Activated T-helper 2 cell treated with anti-CD3 and anti-CD28 coated beads, Interferon-gamma antibody, Interleukin-2, Interleukin-4, amounts not matched to agents 10 μg/mL and 5 μg/mL and 100 μg/mL, durations not matched to agents 14 hours and 24 hours and 36 hours (primary cell): ENCODE measurements around the gene WDPCP. TPM values are rescaled to one million over a fixed set of nuclear protein-coding genes. Genes with fewer than 3 reads are reported as not detected.
A peak's percentile ranks its signal among the peaks of the same experiment; 100 is the strongest.
"Not testable (repeated sequence)": the region's sequence is repeated elsewhere in the genome, so short reads cannot be mapped to it uniquely, and the experiment has no call there.

ENCODE experiments used
- DNase-seq: peaks from one replicate; pipeline ENCODE4 v3.0.0; 2021; ENCODE audit warnings: low spot score
- H3K27ac Mint-ChIP-seq: one replicate; pipeline ENCODE4 v1.8.0; 2021; ENCODE audit warnings: mixed read lengths
- H3K27me3 Mint-ChIP-seq: one replicate; pipeline ENCODE4 v1.8.0; 2021; ENCODE audit warnings: low read depth, mixed read lengths
- H3K36me3 Mint-ChIP-seq: one replicate; pipeline ENCODE4 v1.8.0; 2021; ENCODE audit warnings: low read depth, mixed read lengths
- H3K4me1 Mint-ChIP-seq: one replicate; pipeline ENCODE4 v1.8.0; 2021; ENCODE audit warnings: low read depth, mixed read lengths
- H3K4me3 Mint-ChIP-seq: one replicate; pipeline ENCODE4 v1.8.0; 2021; ENCODE audit warnings: low read depth, mild to moderate bottlenecking, moderate library complexity, mixed read lengths
- H3K9me3 Mint-ChIP-seq: one replicate; pipeline ENCODE4 v1.8.0; 2021; ENCODE audit warnings: mixed read lengths
- intact Hi-C: fragments of 100-400 bp; cut with micrococcal nuclease; formaldehyde crosslinking; loops from one replicate; pipeline ENCODE4 v1.15.1; 2023
- total RNA-seq: library from RNA; stranded (reverse); gene quantifications from 2 replicates; pipeline ENCODE4 v1.2.3, GENCODE V29; 2022

Gene WDPCP
- total RNA-seq, 1 donor from 2014 or later = 6.1 TPM

- H3K4me3 Mint-ChIP-seq = no peak overlapping the region
- H3K27me3 Mint-ChIP-seq = peaks cover 16% of the 10 kb centered on the region
- peaks cover 6% of the 10 kb centered on the region for H3K4me1 Mint-ChIP-seq
- intact Hi-C loops = no loop called here
- DNase-seq = no peak
- no peaks in the 10 kb centered on the region for H3K9me3 Mint-ChIP-seq
- H3K36me3 Mint-ChIP-seq = peaks cover 20% of the 10 kb centered on the region
- no peak overlapping the region for H3K27ac Mint-ChIP-seq
These were observed 22.2 kb upstream of the WDPCP start for GRCh38 chr2:63610525-63610924.

GRCh38 chr2:63608865-63609264 is 20.6 kb upstream of the WDPCP start:
- DNase-seq, H3K4me1 Mint-ChIP-seq, H3K27ac Mint-ChIP-seq, H3K9me3 Mint-ChIP-seq, H3K27me3 Mint-ChIP-seq, intact Hi-C loops, H3K4me3 Mint-ChIP-seq: not testable (repeated sequence)
- H3K36me3 Mint-ChIP-seq = peaks cover 31% of the 10 kb centered on the region

- no peak for DNase-seq
- intact Hi-C loops = no loop called here
- no peak overlapping the region for H3K4me3 Mint-ChIP-seq
- peaks cover 4% of the 10 kb centered on the region for H3K4me1 Mint-ChIP-seq
- H3K27me3 Mint-ChIP-seq = no peaks in the 10 kb centered on the region
- H3K9me3 Mint-ChIP-seq = no peaks in the 10 kb centered on the region
- H3K36me3 Mint-ChIP-seq = peaks cover 57% of the 10 kb centered on the region
- H3K27ac Mint-ChIP-seq = no peak overlapping the region
These were observed 16.4 kb upstream of the WDPCP start for GRCh38 chr2:63604666-63605065.

- H3K27ac Mint-ChIP-seq = no peak overlapping the region
- intact Hi-C loops = no loop called here
- no peaks in the 10 kb centered on the region for H3K27me3 Mint-ChIP-seq
- H3K4me3 Mint-ChIP-seq = no peak overlapping the region
- DNase-seq = no peak
- H3K4me1 Mint-ChIP-seq = peaks cover 7% of the 10 kb centered on the region
- no peaks in the 10 kb centered on the region for H3K9me3 Mint-ChIP-seq
- peaks cover 58% of the 10 kb centered on the region for H3K36me3 Mint-ChIP-seq
These were observed 12.7 kb upstream of the WDPCP start for GRCh38 chr2:63600881-63601460.

GRCh38 chr2:63598981-63599380 is 10.7 kb upstream of the WDPCP start:
- H3K9me3 Mint-ChIP-seq = no peaks in the 10 kb centered on the region
- H3K36me3 Mint-ChIP-seq = peaks cover 62% of the 10 kb centered on the region
- no peak for DNase-seq
- peaks cover 8% of the 10 kb centered on the region for H3K4me1 Mint-ChIP-seq
- no peak overlapping the region for H3K27ac Mint-ChIP-seq
- no peak overlapping the region for H3K4me3 Mint-ChIP-seq
- no peaks in the 10 kb centered on the region for H3K27me3 Mint-ChIP-seq
- intact Hi-C loops = no loop called here

GRCh38 chr2:63596401-63596883 is 8.2 kb upstream of the WDPCP start:
- H3K9me3 Mint-ChIP-seq = no peaks in the 10 kb centered on the region
- no peak for DNase-seq
- peaks cover 59% of the 10 kb centered on the region for H3K36me3 Mint-ChIP-seq
- no peak overlapping the region for H3K4me3 Mint-ChIP-seq
- no peaks in the 10 kb centered on the region for H3K27me3 Mint-ChIP-seq
- H3K4me1 Mint-ChIP-seq = peaks cover 16% of the 10 kb centered on the region
- intact Hi-C loops = no loop called here
- H3K27ac Mint-ChIP-seq = no peak overlapping the region

- peaks cover 26% of the 10 kb centered on the region for H3K4me1 Mint-ChIP-seq
- H3K4me3 Mint-ChIP-seq = no peak overlapping the region
- no peak overlapping the region for H3K27ac Mint-ChIP-seq
- DNase-seq = no peak
- H3K9me3 Mint-ChIP-seq = no peaks in the 10 kb centered on the region
- no peaks in the 10 kb centered on the region for H3K27me3 Mint-ChIP-seq
- H3K36me3 Mint-ChIP-seq = peaks cover 58% of the 10 kb centered on the region
- intact Hi-C loops = no loop called here
These were observed 6.4 kb upstream of the WDPCP start for GRCh38 chr2:63594660-63595059.

GRCh38 chr2:63591566-63592175 is 3.4 kb upstream of the WDPCP start:
- no peaks in the 10 kb centered on the region for H3K9me3 Mint-ChIP-seq
- no peak for DNase-seq
- no peaks in the 10 kb centered on the region for H3K27me3 Mint-ChIP-seq
- intact Hi-C loops = no loop called here
- no peak overlapping the region for H3K4me3 Mint-ChIP-seq
- H3K36me3 Mint-ChIP-seq = peaks cover 50% of the 10 kb centered on the region
- H3K4me1 Mint-ChIP-seq = peaks cover 39% of the 10 kb centered on the region
- H3K27ac Mint-ChIP-seq = no peak overlapping the region

- Mint-ChIP-seq H3K4me3 (peak overlapping the region; percentile 99), H3K4me1 (peaks cover 36% of the 10 kb centered on the region), H3K27me3 (no peaks in the 10 kb centered on the region), H3K9me3 (no peaks in the 10 kb centered on the region), H3K27ac (peak overlapping the region; percentile 46), H3K36me3 (peaks cover 42% of the 10 kb centered on the region)
- no peak for DNase-seq
- intact Hi-C loops = no loop called here
These were observed 2.5 kb upstream of the WDPCP start for GRCh38 chr2:63590626-63591408.

- DNase-seq = no peak
- intact Hi-C loops = loop anchor here (2.0 to 10.0 kb wide), 6 partner anchors 271 to 1393 kb away; partner anchors contain the start of genes AFTPH and B3GNT2
- H3K27ac Mint-ChIP-seq = peak overlapping the region; percentile 91
- H3K27me3 Mint-ChIP-seq = no peaks in the 10 kb centered on the region
- H3K4me1 Mint-ChIP-seq = peaks cover 36% of the 10 kb centered on the region
- peaks cover 27% of the 10 kb centered on the region for H3K36me3 Mint-ChIP-seq
- no peaks in the 10 kb centered on the region for H3K9me3 Mint-ChIP-seq
- H3K4me3 Mint-ChIP-seq = peak overlapping the region; percentile 99
These were observed 1.1 kb upstream of the WDPCP start for GRCh38 chr2:63589148-63589958.

GRCh38 chr2:63587814-63588384 is 378 bp downstream of the WDPCP start:
- Mint-ChIP-seq H3K4me1 (peaks cover 32% of the 10 kb centered on the region), H3K27ac (peak overlapping the region; percentile 91)

GRCh38 chr2:63582873-63583272 is 5.4 kb downstream of the WDPCP start:
- no peaks in the 10 kb centered on the region for H3K9me3 Mint-ChIP-seq
- no peak for DNase-seq
- intact Hi-C loops = loop anchor here (10.0 kb wide), 2 partner anchors 452 to 942 kb away; partner anchors contain the start of gene AFTPH
- no peak overlapping the region for H3K4me3 Mint-ChIP-seq
- H3K36me3 Mint-ChIP-seq = no peaks in the 10 kb centered on the region
- no peaks in the 10 kb centered on the region for H3K27me3 Mint-ChIP-seq
- H3K27ac Mint-ChIP-seq = no peak overlapping the region
- peaks cover 11% of the 10 kb centered on the region for H3K4me1 Mint-ChIP-seq

More at GRCh38 chr2:63587814-63588384, 378 bp downstream of the WDPCP start:
- DNase-seq = no peak
- Mint-ChIP-seq H3K4me3 (peak overlapping the region; percentile 99), H3K36me3 (peaks cover 17% of the 10 kb centered on the region), H3K9me3 (no peaks in the 10 kb centered on the region), H3K27me3 (no peaks in the 10 kb centered on the region)
- intact Hi-C loops = loop anchor here (1.0 to 10.0 kb wide), 9 partner anchors 253 to 1700 kb away; partner anchors contain the start of genes AFTPH, B3GNT2, CCT4 and EHBP1
